GM21529 (cell line): Measurements from ENCODE around the gene GAGE12F.
"Not testable (repeated sequence)": the region's sequence is repeated elsewhere in the genome, so short reads cannot be mapped to it uniquely, and the experiment has no call there.

Experiments
- ATAC-seq: cut with Tn5 transposase; IDR thresholded peaks from one replicate; pipeline ENCODE4 v1.9.1; 2021; ENCODE audit not compliant: unreplicated experiment

GAGE12F gene, protein sequence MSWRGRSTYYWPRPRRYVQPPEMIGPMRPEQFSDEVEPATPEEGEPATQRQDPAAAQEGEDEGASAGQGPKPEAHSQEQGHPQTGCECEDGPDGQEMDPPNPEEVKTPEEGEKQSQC

DNA sequence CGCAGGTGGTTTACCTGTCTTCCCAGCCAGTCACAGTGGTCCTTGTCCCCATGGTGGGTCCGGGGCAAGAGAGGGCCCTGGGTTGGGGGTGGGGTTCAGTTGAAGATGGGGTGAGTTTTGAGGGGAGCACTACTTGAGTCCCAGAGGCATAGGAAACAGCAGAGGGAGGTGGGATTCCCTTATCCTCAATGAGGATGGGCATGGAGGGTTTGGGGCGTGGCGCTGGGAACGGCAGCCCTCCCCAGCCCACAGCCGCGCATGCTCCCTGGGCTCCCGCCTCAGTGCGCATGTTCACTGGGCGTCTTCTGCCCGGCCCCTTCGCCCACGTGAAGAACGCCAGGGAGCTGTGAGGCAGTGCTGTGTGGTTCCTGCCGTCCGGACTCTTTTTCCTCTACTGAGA is at the start of gene GAGE12F:
TSS of gene GAGE12F (plus strand) at position 301 of the 400 bp plus-strand sequence. CDS start 1,155 bp downstream, outside the sequence.
- ATAC-seq: not testable (repeated sequence)

DNA sequence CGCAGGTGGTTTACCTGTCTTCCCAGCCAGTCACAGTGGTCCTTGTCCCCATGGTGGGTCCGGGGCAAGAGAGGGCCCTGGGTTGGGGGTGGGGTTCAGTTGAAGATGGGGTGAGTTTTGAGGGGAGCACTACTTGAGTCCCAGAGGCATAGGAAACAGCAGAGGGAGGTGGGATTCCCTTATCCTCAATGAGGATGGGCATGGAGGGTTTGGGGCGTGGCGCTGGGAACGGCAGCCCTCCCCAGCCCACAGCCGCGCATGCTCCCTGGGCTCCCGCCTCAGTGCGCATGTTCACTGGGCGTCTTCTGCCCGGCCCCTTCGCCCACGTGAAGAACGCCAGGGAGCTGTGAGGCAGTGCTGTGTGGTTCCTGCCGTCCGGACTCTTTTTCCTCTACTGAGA is 28.8 kb upstream of the GAGE12F start, which contains the start of gene GAGE12C:
TSS of gene GAGE12C (plus strand) at position 301 of the 400 bp plus-strand sequence. CDS start 1,155 bp downstream, outside the sequence.
- not testable (repeated sequence) for ATAC-seq

DNA sequence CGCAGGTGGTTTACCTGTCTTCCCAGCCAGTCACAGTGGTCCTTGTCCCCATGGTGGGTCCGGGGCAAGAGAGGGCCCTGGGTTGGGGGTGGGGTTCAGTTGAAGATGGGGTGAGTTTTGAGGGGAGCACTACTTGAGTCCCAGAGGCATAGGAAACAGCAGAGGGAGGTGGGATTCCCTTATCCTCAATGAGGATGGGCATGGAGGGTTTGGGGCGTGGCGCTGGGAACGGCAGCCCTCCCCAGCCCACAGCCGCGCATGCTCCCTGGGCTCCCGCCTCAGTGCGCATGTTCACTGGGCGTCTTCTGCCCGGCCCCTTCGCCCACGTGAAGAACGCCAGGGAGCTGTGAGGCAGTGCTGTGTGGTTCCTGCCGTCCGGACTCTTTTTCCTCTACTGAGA is 19.2 kb upstream of the GAGE12F start, which contains the start of gene GAGE12D:
TSS of gene GAGE12D (plus strand) at position 301 of the 400 bp plus-strand sequence. CDS start 1,155 bp downstream, outside the sequence.
- ATAC-seq: not testable (repeated sequence)

DNA sequence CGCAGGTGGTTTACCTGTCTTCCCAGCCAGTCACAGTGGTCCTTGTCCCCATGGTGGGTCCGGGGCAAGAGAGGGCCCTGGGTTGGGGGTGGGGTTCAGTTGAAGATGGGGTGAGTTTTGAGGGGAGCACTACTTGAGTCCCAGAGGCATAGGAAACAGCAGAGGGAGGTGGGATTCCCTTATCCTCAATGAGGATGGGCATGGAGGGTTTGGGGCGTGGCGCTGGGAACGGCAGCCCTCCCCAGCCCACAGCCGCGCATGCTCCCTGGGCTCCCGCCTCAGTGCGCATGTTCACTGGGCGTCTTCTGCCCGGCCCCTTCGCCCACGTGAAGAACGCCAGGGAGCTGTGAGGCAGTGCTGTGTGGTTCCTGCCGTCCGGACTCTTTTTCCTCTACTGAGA is 9.7 kb upstream of the GAGE12F start, which contains the start of gene GAGE12E:
TSS of gene GAGE12E (plus strand) at position 301 of the 400 bp plus-strand sequence. CDS start 1,155 bp downstream, outside the sequence.
- ATAC-seq: not testable (repeated sequence)

DNA sequence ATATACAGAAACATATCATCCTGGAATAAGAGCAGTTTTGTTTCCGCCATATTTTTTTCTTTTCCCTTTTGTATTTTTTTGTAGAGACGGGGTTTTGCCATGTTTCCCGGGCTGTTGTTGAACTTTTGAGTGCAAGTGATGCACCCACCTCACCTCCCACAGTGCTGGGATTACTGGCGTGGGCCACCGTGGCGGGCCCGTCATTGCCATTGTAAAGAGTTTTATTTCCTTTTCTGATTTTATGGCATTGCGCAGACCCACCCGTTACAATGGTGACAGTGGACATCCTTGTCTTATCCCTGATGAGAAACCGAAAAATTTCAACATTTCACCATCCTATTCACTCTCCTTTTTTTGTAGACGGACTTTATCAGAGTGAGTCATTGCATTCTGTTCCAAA is 8.1 kb downstream of the GAGE12F start:
- ATAC-seq: not testable (repeated sequence)

DNA sequence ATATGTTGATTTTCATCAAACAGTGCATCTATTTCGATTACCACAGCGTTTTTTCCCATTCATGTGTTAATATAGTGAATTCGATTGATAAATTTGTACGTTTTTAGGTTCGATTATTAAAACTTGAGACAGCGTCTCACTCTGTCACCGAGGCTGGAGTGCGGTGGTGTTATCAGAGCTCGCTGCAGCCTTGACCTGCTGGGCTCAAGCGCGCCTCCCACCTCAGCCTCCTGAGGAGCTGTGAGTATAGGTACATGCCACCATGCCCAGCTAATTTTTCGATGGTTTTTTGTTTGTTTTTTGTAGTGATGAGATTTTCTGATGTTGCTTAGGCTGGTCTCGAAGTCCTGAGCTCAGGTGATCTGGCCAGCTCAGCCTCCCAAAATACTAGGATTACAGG is 8.5 kb downstream of the GAGE12F start:
- ATAC-seq: not testable (repeated sequence)

DNA sequence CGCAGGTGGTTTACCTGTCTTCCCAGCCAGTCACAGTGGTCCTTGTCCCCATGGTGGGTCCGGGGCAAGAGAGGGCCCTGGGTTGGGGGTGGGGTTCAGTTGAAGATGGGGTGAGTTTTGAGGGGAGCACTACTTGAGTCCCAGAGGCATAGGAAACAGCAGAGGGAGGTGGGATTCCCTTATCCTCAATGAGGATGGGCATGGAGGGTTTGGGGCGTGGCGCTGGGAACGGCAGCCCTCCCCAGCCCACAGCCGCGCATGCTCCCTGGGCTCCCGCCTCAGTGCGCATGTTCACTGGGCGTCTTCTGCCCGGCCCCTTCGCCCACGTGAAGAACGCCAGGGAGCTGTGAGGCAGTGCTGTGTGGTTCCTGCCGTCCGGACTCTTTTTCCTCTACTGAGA is 9.5 kb downstream of the GAGE12F start, which contains the start of gene GAGE12G:
TSS of gene GAGE12G (plus strand) at position 301 of the 400 bp plus-strand sequence. CDS start 1,155 bp downstream, outside the sequence.
- ATAC-seq: not testable (repeated sequence)

DNA sequence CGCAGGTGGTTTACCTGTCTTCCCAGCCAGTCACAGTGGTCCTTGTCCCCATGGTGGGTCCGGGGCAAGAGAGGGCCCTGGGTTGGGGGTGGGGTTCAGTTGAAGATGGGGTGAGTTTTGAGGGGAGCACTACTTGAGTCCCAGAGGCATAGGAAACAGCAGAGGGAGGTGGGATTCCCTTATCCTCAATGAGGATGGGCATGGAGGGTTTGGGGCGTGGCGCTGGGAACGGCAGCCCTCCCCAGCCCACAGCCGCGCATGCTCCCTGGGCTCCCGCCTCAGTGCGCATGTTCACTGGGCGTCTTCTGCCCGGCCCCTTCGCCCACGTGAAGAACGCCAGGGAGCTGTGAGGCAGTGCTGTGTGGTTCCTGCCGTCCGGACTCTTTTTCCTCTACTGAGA is 19.0 kb downstream of the GAGE12F start, which contains the start of gene GAGE12H:
TSS of gene GAGE12H (plus strand) at position 301 of the 400 bp plus-strand sequence. CDS start 1,155 bp downstream, outside the sequence.
- not testable (repeated sequence) for ATAC-seq

DNA sequence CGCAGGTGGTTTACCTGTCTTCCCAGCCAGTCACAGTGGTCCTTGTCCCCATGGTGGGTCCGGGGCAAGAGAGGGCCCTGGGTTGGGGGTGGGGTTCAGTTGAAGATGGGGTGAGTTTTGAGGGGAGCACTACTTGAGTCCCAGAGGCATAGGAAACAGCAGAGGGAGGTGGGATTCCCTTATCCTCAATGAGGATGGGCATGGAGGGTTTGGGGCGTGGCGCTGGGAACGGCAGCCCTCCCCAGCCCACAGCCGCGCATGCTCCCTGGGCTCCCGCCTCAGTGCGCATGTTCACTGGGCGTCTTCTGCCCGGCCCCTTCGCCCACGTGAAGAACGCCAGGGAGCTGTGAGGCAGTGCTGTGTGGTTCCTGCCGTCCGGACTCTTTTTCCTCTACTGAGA is 28.6 kb downstream of the GAGE12F start, which contains the start of gene GAGE2A:
TSS of gene GAGE2A (plus strand) at position 301 of the 400 bp plus-strand sequence. CDS start 1,155 bp downstream, outside the sequence.
- not testable (repeated sequence) for ATAC-seq

DNA sequence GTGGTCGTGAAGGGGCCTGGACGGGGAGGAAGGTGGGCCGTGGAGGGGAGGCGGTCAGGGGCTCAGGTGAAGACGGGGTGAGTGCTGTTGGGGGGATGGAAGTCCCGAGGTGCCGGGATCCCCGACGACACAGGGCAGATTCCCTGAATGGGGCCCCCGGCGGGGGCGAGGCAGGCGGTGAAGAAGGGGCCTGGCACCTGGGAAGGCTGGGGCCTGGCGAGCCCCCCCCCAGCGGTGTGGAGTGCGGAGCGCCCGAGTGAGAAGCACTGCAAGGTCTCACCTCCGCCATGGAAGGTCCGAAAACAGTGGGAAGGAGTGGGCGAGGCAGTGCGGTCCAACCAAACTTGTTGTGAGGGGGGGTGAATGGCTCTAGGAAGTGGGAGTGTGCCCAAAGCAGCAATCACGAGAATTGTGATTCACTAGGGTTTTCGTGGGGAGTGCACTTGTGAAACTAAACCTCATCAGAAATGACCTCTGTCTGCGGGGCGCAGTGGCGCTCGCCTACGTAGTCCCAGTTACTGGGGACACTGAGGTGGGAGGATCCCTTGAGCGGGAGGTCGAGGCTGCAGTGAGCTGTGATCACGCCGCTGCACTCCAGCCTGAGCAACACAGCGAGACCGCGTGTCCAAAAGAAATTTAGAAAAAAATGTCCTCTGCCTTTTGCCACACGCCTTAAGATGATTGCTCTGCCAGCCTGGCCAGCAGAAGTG is 29.3 kb downstream of the GAGE12F start:
- ATAC-seq: not testable (repeated sequence)

DNA sequence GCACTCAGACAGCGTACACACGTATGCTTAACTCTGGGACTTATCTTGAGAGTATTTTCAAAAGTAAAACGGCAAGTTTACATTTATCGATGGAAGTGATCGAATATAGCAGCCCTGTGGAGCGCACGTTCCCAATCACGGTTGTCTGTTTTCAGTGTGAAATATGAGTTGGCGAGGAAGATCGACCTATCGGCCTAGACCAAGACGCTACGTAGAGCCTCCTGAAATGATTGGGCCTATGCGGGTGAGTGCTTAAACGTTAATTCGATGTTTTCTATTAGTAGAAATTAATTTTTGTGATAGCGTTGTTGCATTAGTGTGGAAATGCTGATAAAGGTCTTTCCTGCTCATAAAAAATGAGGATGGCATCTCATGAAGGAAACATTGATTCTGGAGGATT is 29.8 kb downstream of the GAGE12F start:
- ATAC-seq: not testable (repeated sequence)

DNA sequence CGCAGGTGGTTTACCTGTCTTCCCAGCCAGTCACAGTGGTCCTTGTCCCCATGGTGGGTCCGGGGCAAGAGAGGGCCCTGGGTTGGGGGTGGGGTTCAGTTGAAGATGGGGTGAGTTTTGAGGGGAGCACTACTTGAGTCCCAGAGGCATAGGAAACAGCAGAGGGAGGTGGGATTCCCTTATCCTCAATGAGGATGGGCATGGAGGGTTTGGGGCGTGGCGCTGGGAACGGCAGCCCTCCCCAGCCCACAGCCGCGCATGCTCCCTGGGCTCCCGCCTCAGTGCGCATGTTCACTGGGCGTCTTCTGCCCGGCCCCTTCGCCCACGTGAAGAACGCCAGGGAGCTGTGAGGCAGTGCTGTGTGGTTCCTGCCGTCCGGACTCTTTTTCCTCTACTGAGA is 38.1 kb downstream of the GAGE12F start, which contains the start of gene GAGE1:
TSS of gene GAGE1 (plus strand) at position 301 of the 400 bp plus-strand sequence. CDS start 1,155 bp downstream, outside the sequence.
- ATAC-seq: not testable (repeated sequence)

DNA sequence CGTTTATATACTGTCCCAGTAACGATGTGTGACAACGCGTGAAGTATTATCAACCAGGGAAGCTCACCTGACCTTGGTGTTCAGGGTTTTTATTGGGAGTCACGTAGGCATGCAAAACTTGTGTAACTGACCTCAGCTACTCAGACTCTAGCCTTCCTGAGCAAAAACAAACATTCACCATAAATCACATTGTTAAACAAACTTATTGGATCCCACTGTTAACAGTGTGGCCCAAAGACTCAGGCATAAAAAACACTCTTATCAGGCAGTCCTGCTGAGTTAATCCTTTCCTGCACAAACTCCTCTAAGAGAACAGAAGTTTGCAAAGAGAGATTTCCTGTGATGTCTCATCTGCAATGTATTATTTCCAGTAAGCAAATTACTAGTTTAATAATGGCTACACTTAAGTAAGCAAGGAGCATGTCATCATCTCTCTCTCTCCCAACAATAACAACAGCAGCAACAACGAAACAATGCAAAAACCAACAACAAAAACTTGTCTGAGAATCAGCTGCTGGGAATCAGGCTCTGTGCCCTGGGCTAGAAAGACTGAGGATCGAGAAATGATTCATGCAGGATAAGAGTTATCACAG is 50.2 kb downstream of the GAGE12F start:
- ATAC-seq: no peak
